Measurements from ENCODE around the gene DCC.

GRCh38 chr18:53139746-53140500 lies 799.9 kb downstream of the DCC start:
- TF ChIP-seq POLR2A (IDR thresholded peaks at IDR 0.05): no peak
- TF ChIP-seq, protein P1, sequence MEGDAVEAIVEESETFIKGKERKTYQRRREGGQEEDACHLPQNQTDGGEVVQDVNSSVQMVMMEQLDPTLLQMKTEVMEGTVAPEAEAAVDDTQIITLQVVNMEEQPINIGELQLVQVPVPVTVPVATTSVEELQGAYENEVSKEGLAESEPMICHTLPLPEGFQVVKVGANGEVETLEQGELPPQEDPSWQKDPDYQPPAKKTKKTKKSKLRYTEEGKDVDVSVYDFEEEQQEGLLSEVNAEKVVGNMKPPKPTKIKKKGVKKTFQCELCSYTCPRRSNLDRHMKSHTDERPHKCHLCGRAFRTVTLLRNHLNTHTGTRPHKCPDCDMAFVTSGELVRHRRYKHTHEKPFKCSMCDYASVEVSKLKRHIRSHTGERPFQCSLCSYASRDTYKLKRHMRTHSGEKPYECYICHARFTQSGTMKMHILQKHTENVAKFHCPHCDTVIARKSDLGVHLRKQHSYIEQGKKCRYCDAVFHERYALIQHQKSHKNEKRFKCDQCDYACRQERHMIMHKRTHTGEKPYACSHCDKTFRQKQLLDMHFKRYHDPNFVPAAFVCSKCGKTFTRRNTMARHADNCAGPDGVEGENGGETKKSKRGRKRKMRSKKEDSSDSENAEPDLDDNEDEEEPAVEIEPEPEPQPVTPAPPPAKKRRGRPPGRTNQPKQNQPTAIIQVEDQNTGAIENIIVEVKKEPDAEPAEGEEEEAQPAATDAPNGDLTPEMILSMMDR (IDR thresholded peaks at IDR 0.05): no peak

Data from transverse colon (tissue), 3 donors.